ENCODE measurements around the gene FAM3B.
"Not testable (repeated sequence)": the region's sequence is repeated elsewhere in the genome, so short reads cannot be mapped to it uniquely, and the experiment has no call there.

The FAM3B gene

DNA sequence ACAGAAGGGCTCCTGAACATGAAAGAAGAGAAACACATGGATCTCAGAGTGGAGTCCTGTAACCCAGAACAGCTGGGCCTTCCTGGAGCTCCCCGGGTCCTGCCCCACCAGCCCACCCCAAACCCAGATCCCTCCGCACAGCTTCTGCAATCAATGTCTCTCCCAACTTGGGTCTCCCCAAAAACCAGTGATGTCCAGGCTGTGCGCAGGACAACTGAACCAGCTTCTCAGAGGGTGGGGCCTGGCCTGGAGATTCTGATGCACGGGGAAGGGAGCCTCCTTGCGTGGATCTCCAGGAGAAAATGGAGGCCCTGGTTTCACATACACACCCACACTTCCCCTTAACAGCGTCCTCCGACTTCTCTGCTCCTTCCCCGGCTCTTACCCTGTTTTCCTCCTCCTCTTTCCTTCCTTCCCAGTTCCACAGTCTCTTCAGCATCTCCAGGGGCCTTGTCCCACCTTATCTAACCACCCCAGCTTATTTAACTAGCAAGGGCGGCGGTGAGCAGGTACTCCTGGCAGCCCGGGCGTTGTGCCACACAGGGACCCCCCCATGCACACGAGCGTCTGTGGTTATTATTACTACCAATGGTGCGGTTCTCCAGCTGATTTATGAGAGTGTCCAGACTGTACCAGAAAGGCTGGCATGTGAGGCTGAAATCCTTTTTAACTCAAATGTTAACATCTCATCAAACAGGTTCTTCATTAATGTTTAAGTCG, 34.0 kb downstream of the FAM3B start:
- DNase-seq (ENCODE audit: low read depth): no peak

DNA sequence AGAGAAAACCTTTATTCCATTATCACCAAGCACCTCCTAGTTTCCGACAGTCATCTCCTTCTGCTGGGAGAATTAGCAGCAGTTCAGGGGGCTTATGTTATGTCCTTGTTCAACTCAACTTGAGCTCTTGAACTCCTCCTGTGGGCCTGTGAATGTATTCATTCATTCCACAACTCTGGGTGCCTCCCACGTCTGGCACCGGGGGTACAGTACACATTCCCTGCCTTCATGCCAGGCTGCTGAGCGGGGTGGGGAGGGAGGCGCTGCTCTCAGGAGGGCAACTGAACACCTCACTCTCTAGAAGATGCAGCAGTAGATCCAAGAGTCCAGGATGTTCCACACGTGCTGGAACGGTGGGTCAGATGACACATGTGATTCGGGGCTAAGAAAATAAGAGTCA, 40.9 kb downstream of the FAM3B start:
- DNase-seq (ENCODE audit: low read depth): no peak

DNA sequence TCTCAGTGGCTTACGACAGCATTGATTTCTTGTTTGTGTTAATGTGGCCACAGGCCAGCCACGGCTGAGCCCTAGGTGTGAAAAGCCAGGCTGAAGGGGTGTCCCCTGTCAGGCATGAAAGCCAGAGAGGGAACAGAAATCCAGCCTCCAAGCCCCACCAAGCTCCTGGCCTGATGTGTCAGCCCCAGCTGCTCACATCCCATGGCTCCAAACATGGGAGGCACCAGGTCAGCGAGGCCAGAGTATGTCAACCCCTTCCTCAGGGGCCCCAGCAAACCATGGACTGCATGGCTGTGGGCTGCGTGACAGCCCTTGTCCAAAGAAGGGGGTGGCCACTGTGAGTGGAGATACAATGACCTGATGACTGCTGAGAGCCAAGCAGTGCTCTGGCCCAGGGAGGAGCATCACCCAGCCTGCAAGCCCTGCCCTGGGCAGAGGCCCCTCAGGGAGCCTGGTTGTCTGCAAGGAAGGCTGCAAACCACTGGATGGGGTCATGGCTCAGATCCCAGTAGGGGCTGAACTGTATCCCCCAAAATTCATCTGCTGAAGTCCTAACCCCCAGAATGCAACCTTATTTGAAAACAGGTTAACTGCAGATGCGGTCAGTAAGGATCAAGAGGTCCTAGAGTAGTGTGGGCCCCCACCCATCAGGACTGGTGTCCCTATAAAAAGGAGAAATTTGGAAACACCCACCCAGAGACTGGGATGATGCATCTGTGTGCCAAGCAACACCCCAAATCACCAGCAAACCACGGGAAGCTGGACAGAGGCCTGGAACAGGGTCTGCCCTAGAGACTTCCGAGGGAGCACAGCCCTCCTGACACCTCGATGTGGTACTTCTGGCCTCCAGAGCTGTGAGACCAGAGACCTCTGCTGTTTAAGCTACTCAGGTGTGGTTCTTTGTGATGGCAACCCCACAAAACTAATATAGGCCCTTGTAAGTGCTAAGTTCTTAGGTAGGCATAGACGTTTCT, 41.9 kb downstream of the FAM3B start:
- DNase-seq (ENCODE audit: low read depth): no peak

DNA sequence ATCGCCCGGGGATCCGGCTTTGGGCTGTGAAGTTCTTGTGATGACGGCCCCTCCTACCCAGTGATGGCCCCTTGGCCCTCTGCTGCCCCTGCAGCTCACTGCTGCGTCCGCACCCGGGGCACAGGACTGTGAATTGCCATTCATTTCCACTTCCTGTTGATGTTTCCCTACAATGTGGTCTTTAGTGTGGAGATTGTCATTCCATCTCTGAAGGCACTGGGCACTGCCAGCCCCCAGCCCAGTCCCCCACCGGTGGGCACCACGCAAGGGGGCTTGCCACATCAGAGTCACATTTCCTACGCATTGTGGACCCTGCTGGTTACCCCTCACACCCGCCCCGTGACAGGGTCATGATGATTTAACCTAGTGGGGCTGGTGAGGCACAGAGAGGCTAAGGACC, 42.7 kb downstream of the FAM3B start:
- no peak for DNase-seq (ENCODE audit: low read depth)

DNA sequence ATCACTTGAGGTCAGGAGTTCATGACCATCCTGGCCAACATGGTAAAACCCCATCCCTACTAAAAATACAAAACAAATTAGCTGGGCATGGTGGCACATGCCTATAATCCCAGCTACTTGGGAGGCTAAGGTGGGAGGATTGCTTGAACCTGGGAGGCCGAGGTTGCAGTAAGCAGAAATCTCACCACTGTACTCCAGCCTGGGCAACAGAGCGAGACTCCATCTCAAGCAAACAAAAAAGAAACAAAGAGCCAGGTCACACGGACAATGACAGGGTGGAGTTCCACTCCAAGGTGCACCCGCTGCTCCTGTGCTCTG, 43.1 kb downstream of the FAM3B start:
- not testable (repeated sequence) for DNase-seq (ENCODE audit: low read depth)

DNA sequence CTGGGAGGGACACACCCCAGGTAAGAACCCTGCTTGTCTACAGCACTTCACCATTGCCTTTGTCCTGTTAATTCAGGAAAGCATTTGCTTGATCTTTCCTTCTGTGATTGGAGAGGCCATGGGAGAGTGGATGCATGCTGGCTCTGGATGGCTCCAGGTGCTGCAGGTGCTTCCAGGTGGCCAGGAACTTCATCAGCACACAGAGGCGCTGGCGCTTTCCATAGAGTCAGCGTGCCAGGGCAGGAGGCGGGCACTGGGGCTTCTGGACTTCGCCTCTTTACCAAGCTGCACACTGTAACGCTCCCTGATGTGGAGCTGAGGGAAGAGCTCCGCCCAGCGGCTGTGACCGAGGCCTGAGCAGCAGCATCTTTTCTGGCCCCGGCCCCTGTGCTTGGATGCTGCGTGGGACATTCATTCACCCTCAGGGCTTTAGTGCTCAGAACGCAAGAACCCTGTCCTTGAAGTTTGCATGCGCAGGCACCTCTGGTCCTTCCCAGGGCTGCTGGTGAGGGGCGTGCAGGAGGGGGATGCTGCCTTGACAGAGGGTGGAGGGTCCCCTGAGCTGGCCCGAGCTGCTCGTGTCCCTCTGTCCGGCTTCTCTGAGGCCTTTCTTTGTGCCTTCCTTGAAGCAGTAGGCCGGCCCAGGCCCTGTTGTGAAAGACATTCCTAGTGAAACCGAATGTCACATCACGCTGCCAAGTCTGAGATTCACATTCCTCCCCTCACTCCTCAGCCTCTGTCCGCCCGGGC, 43.6 kb downstream of the FAM3B start:
- DNase-seq (ENCODE audit: low read depth): no peak

DNA sequence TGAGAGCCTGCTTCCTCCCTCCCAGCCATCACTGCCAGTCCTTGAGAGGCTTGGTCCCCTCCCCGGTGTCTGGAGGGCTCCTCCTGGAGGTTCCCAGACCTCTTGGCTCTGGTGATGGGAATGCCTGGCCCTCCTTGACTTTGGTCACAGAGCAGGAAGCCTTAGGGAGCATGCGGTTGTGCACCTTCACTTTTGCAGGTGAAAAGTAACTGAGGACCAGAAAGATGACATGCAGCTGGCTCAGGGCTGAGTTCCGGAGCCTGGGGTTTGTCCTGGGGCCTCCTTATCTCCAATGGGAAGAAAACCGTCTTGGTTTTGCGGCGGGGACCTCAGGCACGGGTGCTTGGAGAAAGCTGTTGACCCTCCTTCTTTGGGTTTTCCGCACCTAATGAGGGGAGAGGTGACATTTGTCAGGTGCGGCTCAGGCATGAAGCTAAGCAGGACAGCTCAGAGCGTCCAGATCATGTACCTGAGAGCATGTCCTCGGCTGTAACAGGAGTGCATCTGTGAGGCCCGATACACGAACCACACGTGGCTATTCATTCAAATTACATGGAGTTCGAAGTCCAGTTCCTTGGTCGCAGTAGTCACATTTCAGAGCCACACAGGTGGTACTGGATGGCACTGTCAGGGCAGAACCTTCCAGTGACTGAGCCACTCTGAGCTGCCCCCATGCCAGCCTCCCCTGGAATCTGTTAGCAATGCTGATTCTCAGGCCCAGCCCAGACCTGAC, 44.6 kb downstream of the FAM3B start:
- no peak for DNase-seq (ENCODE audit: low read depth)

DNA sequence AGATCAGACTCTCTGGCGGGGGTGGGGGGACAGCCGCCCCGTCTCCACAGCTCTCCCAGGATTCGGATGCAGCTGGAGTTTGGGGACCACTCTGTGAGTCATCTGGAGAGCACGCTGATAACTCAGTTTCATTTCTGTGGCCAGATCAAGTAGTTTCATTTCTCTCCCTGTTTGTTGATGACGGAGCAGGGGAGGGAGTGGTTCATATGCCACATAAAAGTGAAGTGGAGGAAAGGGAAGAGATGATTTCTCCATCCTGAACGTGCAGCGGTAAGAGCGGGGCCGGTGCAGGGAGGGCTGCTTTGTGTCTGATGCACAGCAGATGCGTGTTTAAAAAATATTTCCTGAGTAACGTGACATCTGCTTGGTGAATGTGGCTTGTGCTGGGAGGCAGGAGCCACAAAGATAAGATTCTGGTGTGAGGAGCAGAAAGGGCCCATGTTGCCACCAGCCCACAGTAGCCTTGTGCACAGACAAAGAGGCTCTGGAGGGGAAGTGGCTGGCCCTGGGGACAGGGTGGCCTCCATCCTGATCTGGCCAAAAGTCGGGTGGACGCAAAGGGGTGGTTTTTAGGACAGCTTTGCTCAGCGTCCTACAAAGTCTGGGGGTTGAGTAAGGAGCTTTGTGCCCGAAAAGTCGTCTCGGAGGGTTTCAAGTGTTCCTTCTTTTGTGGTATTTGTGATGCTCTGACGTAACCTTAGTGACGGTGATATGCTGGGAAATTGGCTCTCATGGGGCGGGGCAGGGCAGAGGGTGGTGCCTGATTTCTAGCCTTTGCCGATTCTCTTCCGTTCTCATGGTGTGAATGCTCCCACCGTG, 45.4 kb downstream of the FAM3B start, which contains the start of gene MX2:
Gene MX2 (plus strand): TSS at position 242 of the 819 bp plus-strand sequence. CDS start 14,880 bp downstream, outside the sequence.
- no peak for DNase-seq (ENCODE audit: low read depth)

DNA sequence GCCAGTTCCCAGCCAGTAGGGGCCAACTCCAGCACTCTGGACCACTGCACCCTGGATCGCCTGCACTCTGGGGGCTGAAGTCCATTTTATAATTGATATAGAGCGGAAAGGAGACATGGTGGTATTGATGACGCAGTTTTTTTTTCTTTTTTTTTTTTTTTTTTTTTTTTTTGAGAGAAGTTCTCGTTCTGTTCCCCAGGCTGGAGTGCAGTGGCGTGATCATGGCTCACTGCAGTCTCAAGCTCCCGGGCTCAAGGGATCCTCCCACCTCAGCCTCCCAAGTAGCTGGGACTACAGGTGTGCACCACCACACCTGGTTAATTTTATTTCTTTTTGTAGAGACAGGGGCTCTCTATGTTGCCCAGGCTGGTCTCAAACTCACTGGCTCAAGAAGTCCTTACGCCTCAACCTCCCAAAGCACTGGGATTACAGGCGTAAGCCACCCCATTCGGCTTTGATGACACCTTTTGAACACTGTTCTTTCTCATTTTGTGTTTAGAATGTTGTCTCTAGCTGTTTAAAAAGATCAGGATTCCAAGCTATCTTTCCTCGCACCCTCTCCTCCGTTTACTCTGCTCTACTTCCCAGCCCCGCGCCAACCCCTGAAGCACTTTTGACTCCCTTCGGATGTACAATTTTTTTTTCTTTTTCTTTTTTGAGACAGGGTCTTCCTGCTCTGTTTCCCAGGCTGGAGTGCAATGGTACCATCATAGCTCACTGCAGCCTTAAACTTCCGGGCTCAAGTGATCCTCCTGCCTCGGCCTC, 46.2 kb downstream of the FAM3B start:
- DNase-seq (ENCODE audit: low read depth): no peak

DNA sequence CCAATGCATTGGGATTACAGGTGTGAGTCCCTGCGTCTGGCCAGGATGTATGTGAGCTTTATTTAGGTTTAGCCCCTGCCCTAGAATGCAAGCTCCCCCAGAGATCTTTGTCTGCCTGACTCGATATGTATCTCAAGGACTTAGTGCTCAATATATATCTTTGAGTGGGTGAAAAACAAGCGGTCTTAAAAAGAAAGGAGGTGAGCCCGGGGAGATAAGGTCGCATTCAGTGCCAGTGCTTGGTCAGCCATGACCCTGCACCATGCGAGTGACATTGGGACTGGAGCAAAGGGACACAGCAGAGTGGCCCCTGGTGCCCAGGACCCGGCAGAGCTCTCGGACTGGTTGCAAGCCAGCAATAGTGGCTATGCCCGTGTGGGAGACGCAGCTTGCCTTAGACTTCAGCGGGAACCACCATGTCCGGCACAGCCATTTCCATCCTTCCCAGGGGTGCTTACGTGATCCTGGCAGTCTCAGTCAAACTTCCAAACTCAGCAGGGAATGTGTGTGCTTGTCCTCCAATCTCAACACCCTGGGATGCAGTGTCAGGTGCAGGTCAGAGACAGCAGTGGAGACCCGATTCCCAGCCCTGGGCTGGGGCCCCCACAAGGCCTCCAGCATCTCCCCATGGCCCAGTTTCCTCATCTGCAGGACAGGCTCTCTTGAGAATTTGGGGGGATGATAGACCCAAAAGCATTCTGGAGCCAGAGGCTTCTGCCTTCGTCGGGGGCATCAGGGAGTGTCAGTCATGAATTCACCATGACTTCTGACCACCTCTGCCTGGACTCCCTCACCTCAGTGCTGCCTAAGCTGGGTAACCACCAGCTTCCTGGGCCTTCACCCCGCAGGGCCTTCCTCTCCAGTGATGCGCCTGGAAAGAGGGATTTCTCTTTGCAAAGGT, 47.0 kb downstream of the FAM3B start:
- DNase-seq (ENCODE audit: low read depth): no peak

DNA sequence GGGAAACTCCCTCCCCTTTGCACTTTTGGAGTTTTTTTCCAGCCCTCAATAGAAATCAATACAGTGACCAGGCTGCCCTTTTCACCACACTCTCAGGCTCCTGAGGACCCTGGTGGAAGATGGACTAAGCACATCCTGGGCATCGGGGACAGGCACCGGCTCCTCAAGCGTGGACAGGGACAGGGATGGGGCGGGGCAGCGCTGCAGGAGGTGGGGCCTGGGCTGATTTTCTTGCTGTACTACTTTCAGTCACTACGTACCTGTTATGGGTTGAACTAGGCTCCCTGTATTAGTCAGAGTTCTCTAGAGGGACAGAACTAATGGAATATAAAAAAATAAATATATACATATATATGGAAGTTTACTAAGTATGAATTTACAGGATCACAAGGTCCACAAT, 47.7 kb downstream of the FAM3B start:
- no peak for DNase-seq (ENCODE audit: low read depth)

DNA sequence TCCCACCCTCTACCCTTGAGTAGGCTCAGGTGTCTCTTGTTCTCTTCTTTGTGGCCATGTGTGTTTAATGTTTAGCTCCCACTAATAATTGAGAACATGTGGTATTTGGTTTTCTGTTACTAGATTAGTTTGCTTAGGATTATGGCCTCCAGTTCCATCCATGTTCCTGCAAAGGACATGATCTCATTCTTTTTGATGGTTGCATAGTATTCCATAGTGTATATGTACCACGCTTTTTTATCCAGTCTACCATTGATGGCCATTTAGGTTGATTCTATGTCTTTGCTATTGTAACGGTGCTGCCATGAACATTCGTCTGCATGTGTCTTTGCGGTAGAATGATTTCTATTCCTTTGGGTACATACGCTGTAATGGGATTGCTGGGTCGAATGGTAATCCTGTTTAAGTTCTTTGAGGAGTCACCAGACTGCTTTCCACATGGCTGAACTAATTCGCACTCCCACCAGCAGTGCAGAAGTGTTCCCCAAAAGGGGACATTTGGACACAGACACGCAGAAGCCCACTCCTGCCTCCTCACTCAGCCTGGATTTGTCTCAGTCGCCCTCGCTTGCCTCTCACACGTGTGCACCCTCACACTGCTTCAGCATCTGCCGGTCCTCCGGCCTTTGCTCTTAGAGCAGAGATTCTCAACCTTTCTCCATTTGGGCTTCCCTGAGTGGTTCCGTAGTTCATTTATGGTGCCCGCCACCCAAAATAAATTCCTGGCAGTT, 48.9 kb downstream of the FAM3B start:
- no peak for DNase-seq (ENCODE audit: low read depth)

DNA sequence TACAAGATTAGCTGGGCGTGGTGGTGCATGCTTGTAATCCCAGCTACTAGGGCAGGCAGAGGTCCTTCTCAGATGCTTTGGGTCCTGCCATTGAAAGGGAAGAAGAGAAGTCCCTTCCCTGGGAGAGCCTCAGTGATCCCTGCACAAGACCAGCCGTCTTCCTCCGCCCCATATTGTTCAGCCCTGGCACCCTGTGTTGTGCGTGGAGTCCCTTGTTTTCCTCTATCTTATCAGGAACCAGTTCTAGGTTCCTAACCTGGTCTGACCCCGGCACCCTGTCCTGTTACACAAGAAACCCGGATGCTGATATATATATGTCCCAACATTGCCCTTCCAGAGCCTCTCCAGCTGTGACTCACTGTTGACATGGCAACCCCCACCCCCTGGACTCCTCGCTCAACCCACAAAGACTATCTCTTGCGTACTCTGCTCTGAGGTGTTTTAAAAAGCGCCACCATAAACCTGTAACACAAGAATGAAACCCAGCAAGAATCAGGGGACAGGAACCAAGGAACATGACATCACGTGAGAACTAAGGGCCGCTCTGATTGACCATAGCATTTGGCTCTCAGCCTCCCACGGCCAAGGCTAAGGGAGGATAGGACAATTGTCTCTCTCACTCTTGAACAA, 50.0 kb downstream of the FAM3B start:
- no peak for DNase-seq (ENCODE audit: low read depth)

DNA sequence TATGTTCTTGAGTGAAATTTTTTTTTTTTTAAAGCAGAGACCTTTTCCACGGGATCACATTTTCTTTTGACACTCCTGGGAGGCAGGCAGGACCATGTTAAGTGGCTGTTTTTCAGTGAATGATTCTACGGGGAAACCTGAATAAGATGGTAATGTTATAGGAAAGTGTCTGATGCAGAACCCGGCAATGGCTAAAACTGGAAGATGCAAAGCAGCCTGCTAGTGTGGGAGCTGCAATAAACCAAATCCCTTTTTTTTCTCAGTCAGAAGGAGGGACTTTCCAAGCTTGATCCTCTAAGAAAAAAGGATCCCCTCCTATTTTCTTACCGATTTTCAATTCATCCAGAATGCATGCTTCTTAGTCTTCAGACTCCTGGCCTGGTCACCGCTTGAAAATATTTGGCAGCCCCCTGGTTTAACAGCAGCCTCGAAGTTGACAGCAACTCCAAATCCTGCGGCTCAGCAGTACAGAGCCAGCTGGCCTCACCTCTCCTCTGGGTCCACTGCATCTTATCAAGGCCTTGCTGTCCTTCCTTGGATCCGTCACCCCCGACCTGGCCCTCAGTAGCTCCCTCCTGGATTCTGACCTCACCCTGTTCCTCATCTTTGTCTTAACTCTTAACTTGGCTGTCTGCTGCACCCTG, 50.8 kb downstream of the FAM3B start:
- no peak for DNase-seq (ENCODE audit: low read depth)

DNA sequence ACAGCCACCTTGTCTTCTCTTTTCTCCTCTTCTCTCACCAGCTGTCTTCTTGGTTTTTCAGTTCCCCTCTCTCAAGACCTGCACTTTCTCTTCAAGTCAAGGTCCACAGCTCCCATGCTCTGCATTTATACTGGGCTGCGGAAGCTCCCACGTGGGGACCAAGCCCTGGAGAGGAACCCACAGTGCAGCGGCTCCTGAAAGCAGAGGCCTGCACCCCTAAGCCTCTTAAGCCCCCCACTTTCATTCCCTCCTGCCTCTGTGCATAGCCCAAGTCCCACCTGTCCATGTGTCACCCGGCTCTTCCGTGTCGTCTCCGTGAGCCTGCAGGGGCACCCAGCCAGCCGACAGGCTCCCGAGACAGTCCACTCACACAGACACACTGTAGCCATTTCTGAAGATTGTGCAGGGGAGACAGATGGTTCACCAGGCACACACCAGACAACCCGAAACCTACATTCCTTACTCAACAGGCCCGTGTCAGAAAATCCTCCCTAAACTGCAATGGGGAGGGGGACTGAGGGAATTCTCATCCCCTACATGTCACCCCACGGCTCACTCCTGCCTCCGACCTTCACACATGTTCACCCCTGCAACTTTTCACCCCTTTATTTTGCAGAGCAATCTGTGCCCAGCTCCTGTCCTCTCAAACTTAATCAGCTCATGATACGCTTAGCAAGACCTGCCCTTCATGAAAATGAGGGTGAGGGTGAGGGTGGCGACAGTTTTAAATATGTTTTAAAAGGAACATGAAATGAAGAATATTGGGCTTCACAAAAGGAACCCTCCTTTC, 51.5 kb downstream of the FAM3B start:
- DNase-seq (ENCODE audit: low read depth): no peak

DNA sequence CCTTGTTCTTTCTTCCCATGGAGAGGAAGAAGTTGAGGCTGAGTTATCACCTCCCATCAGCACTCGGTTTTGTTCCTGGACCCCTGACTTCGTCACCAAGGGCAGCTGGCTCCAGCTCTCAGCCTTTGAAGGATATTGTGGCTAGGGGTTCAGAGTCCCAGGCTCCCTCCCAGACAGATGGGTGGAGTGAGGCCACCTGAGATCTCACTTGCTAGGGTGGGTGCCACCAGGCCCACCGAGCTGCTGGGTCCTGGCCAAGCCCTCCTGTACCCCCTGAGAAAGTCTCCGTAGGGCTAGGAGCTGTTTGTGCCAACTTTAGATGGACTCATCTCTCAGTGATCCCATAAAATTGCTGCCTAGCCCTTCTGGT, 52.1 kb downstream of the FAM3B start:
- no peak for DNase-seq (ENCODE audit: low read depth)
